ENCODE measurements around the gene FRMD4B.

GRCh38 chr3:69410301-69410700 is 24.4 kb upstream of the FRMD4B start:
- TF ChIP-seq CTCF (conservative IDR thresholded peaks at IDR 0.05 in 1 of 2, IDR thresholded peaks at IDR 0.05 in 1 of 2; ENCODE audit: extremely low read depth in 1 of 2, insufficient read depth in 1 of 2, low read depth in 1 of 2, low read length in 2 of 2) (peak; percentile 87 to 96), EZH2 (IDR thresholded peaks at IDR 0.05; ENCODE audit: borderline replicate concordance, low read length) (no peak)
